Measurements from ENCODE around the gene TRMT11.

The TRMT11 gene

DNA sequence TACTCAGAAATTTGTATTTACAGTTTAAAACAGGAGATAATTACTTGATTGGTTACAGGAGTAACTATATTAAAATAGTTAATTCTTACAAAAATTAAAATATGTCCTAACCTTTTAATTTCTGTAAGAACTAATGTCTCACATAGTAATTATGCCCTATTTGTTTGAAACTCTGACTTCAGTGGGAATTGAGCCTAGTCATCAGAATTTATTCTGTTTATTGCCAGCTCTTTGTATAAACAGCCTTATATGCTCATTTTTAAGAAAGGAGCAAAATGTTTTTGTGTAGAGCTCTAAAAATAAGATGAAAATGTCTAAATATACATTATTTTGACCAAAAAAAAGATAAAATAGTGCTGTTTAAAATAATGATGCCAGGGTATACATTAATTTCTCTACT, 21.5 kb downstream of the TRMT11 start:
- POLR2A ChIA-PET: no interaction called here
- H3K36me3 ChIP-seq (ENCODE audit: control insufficient read depth in 2 of 2, insufficient read depth in 1 of 2, low read length in 2 of 2): peaks cover 29 to 74% of the 10 kb centered on the region in 2 experiments
- no peak overlapping the region for H3K27ac ChIP-seq (ENCODE audit: extremely low read depth, low read depth, low read length)
- no peak for TF ChIP-seq ZNF157 (tag by site-specific recombination; IDR thresholded peaks at IDR 0.05)
- no peaks in the 10 kb centered on the region for H3K4me1 ChIP-seq (ENCODE audit: control insufficient read depth, insufficient read depth, low read length)
- H3K9me3 ChIP-seq (ENCODE audit: control insufficient read depth, insufficient read depth, low read depth, low read length): no peaks in the 10 kb centered on the region
- no peak overlapping the region for H3K4me3 ChIP-seq (ENCODE audit: low read depth, low read length)
- CTCF ChIA-PET: interaction anchor here (5.1 kb wide), 1 partner anchor 12 kb away, joined by 30 read pairs; no protein-coding TSS in a partner anchor

GRCh38 chr6:126010040-126010439, 23.7 kb downstream of the TRMT11 start:
- ChIA-PET CTCF (interaction anchor here (0.8 to 3.5 kb wide), 2 partner anchors 12 to 14 kb away, joined by 3 to 25 read pairs; no protein-coding TSS in a partner anchor), POLR2A (no interaction called here)
- H3K27ac ChIP-seq (ENCODE audit: extremely low read depth, low read depth, low read length): no peak overlapping the region
- TF ChIP-seq, protein P1, sequence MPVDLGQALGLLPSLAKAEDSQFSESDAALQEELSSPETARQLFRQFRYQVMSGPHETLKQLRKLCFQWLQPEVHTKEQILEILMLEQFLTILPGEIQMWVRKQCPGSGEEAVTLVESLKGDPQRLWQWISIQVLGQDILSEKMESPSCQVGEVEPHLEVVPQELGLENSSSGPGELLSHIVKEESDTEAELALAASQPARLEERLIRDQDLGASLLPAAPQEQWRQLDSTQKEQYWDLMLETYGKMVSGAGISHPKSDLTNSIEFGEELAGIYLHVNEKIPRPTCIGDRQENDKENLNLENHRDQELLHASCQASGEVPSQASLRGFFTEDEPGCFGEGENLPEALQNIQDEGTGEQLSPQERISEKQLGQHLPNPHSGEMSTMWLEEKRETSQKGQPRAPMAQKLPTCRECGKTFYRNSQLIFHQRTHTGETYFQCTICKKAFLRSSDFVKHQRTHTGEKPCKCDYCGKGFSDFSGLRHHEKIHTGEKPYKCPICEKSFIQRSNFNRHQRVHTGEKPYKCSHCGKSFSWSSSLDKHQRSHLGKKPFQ (tag by site-specific recombination; IDR thresholded peaks at IDR 0.05): no peak
- TF ChIP-seq ZNF600 (tag by site-specific recombination; IDR thresholded peaks at IDR 0.05): no peak
- no peak for TF ChIP-seq ZNF138 (tag by site-specific recombination; IDR thresholded peaks at IDR 0.05; ENCODE audit: borderline replicate concordance)
- no peak for TF ChIP-seq REPIN1 (tag by site-specific recombination; IDR thresholded peaks at IDR 0.05; ENCODE audit: low read depth)
- no peak for TF ChIP-seq GLIS1 (tag by site-specific recombination; IDR thresholded peaks at IDR 0.05)
- no peak for TF ChIP-seq ZNF362 (tag by site-specific recombination; IDR thresholded peaks at IDR 0.05)
- TF ChIP-seq ZFP37 (tag by site-specific recombination; IDR thresholded peaks at IDR 0.05): no peak
- TF ChIP-seq ZNF350 (tag by site-specific recombination; IDR thresholded peaks at IDR 0.05): no peak
- no peak for TF ChIP-seq ZNF776 (tag by site-specific recombination; IDR thresholded peaks at IDR 0.05; ENCODE audit: borderline replicate concordance)
- no peak for TF ChIP-seq ZNF629 (tag by site-specific recombination; IDR thresholded peaks at IDR 0.05)
- TF ChIP-seq, protein P2, sequence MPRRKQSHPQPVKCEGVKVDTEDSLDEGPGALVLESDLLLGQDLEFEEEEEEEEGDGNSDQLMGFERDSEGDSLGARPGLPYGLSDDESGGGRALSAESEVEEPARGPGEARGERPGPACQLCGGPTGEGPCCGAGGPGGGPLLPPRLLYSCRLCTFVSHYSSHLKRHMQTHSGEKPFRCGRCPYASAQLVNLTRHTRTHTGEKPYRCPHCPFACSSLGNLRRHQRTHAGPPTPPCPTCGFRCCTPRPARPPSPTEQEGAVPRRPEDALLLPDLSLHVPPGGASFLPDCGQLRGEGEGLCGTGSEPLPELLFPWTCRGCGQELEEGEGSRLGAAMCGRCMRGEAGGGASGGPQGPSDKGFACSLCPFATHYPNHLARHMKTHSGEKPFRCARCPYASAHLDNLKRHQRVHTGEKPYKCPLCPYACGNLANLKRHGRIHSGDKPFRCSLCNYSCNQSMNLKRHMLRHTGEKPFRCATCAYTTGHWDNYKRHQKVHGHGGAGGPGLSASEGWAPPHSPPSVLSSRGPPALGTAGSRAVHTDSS (tag by site-specific recombination; IDR thresholded peaks at IDR 0.05): no peak
- TF ChIP-seq ZNF610 (tag by site-specific recombination; IDR thresholded peaks at IDR 0.05; ENCODE audit: borderline replicate concordance): no peak
- no peak for TF ChIP-seq PRDM2 (tag by site-specific recombination; IDR thresholded peaks at IDR 0.05; ENCODE audit: borderline replicate concordance)
- TF ChIP-seq HOXA7 (CRISPR knock-in tag; IDR thresholded peaks at IDR 0.05; ENCODE audit: borderline replicate concordance): no peak
- no peak for TF ChIP-seq ZNF645 (tag by site-specific recombination; IDR thresholded peaks at IDR 0.05)
- TF ChIP-seq, protein P3, sequence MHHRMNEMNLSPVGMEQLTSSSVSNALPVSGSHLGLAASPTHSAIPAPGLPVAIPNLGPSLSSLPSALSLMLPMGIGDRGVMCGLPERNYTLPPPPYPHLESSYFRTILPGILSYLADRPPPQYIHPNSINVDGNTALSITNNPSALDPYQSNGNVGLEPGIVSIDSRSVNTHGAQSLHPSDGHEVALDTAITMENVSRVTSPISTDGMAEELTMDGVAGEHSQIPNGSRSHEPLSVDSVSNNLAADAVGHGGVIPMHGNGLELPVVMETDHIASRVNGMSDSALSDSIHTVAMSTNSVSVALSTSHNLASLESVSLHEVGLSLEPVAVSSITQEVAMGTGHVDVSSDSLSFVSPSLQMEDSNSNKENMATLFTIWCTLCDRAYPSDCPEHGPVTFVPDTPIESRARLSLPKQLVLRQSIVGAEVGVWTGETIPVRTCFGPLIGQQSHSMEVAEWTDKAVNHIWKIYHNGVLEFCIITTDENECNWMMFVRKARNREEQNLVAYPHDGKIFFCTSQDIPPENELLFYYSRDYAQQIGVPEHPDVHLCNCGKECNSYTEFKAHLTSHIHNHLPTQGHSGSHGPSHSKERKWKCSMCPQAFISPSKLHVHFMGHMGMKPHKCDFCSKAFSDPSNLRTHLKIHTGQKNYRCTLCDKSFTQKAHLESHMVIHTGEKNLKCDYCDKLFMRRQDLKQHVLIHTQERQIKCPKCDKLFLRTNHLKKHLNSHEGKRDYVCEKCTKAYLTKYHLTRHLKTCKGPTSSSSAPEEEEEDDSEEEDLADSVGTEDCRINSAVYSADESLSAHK (tag by site-specific recombination; IDR thresholded peaks at IDR 0.05): no peak
- TF ChIP-seq, protein P4, sequence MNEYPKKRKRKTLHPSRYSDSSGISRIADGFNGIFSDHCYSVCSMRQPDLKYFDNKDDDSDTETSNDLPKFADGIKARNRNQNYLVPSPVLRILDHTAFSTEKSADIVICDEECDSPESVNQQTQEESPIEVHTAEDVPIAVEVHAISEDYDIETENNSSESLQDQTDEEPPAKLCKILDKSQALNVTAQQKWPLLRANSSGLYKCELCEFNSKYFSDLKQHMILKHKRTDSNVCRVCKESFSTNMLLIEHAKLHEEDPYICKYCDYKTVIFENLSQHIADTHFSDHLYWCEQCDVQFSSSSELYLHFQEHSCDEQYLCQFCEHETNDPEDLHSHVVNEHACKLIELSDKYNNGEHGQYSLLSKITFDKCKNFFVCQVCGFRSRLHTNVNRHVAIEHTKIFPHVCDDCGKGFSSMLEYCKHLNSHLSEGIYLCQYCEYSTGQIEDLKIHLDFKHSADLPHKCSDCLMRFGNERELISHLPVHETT (tag by site-specific recombination; IDR thresholded peaks at IDR 0.05): no peak
- no peak overlapping the region for H3K4me3 ChIP-seq (ENCODE audit: low read depth, low read length)
- H3K9me3 ChIP-seq (ENCODE audit: control insufficient read depth, insufficient read depth, low read depth, low read length): no peaks in the 10 kb centered on the region
- no peaks in the 10 kb centered on the region for H3K4me1 ChIP-seq (ENCODE audit: control insufficient read depth, insufficient read depth, low read length)
- peaks cover 40 to 75% of the 10 kb centered on the region in 2 experiments for H3K36me3 ChIP-seq (ENCODE audit: control insufficient read depth in 2 of 2, insufficient read depth in 1 of 2, low read length in 2 of 2)
